Osteoblast (primary cell): ENCODE results near the gene TMEM61. TPM values are rescaled to one million over a fixed set of nuclear protein-coding genes. Genes with fewer than 3 reads are reported as not detected.
A peak's percentile ranks its signal among the peaks of the same experiment; 100 is the strongest.

Experiments
- DNase-seq: peaks from one replicate; pipeline ENCODE4 v3.0.0; 2011; ENCODE audit warnings: low spot score, mixed read lengths; ENCODE audit not compliant: insufficient read length; ENCODE audit errors: missing footprints
- H2AFZ ChIP-seq: 2 replicates; pipeline ENCODE4 v1.6.0; 2011; ENCODE audit warnings: mild to moderate bottlenecking, low read length
- H3K27ac ChIP-seq: 2 replicates; pipeline ENCODE4 v1.5.1; 2011; ENCODE audit warnings: mild to moderate bottlenecking, low read depth, low read length, moderate library complexity
- H3K27me3 ChIP-seq: 2 replicates; pipeline ENCODE4 v1.6.0; 2012; ENCODE audit warnings: mild to moderate bottlenecking, control low read depth, inconsistent platforms, low read length, moderate library complexity; ENCODE audit not compliant: insufficient read depth
- H3K36me3 ChIP-seq: 2 replicates; pipeline ENCODE4 v1.5.1; 2011; ENCODE audit warnings: mild to moderate bottlenecking, low read length, control low read depth, moderate library complexity; ENCODE audit not compliant: insufficient read depth
- H3K4me1 ChIP-seq: 2 replicates; pipeline ENCODE4 v1.5.1; 2011; ENCODE audit warnings: mild to moderate bottlenecking, low read length, control low read depth, moderate library complexity; ENCODE audit not compliant: insufficient read depth
- H3K4me2 ChIP-seq: 2 replicates; pipeline ENCODE4 v1.6.0; 2011; ENCODE audit warnings: mild to moderate bottlenecking, low read length; ENCODE audit not compliant: insufficient read depth
- H3K4me3 ChIP-seq: fragments of 200-600 bp; sonication (generic); 3 replicates; pipeline ENCODE4 v1.5.1; 2012; ENCODE audit warnings: mild to moderate bottlenecking, low read length, inconsistent platforms; ENCODE audit not compliant: insufficient read depth
- H3K79me2 ChIP-seq: 2 replicates; pipeline ENCODE4 v1.6.0; 2012; ENCODE audit warnings: mild to moderate bottlenecking, low read length, control low read depth, inconsistent platforms; ENCODE audit not compliant: insufficient read depth
- H3K9me3 ChIP-seq: 2 replicates; pipeline ENCODE4 v1.5.1; 2011; ENCODE audit warnings: low read depth, low read length, control low read depth
- H4K20me1 ChIP-seq: 2 replicates; pipeline ENCODE4 v1.6.0; 2012; ENCODE audit warnings: mild to moderate bottlenecking, low read length, control low read depth; ENCODE audit not compliant: insufficient read depth
- total RNA-seq: library from RNA; depleted of rRNA; stranded (reverse); fragments of >200 nt; gene quantifications from 2 replicates; pipeline ENCODE4 v1.2.3, GENCODE V29; 2012
- TF ChIP-seq, protein P1 (sequence below): IDR thresholded peaks from 2 replicates; pipeline ENCODE4 v1.5.1; 2011; ENCODE audit warnings: mild to moderate bottlenecking, low read depth, low read length, moderate library complexity; ENCODE audit errors: extremely low read depth

The TMEM61 gene
- total RNA-seq, 1 donor, result not detected

GRCh38 chr1:54967372-54967771 is 13.1 kb upstream of the TMEM61 start:
- no peak overlapping the region for H2AFZ ChIP-seq
- no peak overlapping the region for H3K27ac ChIP-seq
- no peak overlapping the region for H3K4me2 ChIP-seq
- TF ChIP-seq, protein P1, sequence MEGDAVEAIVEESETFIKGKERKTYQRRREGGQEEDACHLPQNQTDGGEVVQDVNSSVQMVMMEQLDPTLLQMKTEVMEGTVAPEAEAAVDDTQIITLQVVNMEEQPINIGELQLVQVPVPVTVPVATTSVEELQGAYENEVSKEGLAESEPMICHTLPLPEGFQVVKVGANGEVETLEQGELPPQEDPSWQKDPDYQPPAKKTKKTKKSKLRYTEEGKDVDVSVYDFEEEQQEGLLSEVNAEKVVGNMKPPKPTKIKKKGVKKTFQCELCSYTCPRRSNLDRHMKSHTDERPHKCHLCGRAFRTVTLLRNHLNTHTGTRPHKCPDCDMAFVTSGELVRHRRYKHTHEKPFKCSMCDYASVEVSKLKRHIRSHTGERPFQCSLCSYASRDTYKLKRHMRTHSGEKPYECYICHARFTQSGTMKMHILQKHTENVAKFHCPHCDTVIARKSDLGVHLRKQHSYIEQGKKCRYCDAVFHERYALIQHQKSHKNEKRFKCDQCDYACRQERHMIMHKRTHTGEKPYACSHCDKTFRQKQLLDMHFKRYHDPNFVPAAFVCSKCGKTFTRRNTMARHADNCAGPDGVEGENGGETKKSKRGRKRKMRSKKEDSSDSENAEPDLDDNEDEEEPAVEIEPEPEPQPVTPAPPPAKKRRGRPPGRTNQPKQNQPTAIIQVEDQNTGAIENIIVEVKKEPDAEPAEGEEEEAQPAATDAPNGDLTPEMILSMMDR, result no peak
- no peaks in the 10 kb centered on the region for H3K9me3 ChIP-seq
- H3K4me3 ChIP-seq, result no peak overlapping the region
- no peaks in the 10 kb centered on the region for H3K36me3 ChIP-seq
- no peak for DNase-seq
- H3K27me3 ChIP-seq, result no peaks in the 10 kb centered on the region
- H3K79me2 ChIP-seq, result no peaks in the 10 kb centered on the region
- peaks cover 10% of the 10 kb centered on the region for H3K4me1 ChIP-seq
- H4K20me1 ChIP-seq, result no peaks in the 10 kb centered on the region

DNA sequence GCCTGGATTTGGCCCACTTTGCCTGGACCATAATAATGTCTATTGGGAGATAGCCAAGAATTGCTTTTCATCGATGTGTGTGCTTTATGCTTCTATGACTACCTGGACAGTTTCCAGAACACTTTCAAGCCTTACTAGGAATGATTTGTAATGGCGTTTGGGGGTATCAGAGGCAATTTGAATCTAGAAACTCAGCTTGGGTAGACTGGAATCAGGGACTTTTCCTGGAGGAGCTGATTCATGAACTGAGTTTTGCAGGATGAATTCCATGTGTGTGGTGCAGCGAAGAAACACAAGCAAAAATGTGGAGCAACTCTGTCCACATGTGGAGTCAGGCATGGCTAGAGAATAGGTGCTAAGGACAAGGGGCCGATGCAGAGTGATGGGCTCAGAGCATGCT is 11.9 kb upstream of the TMEM61 start:
- H3K36me3 ChIP-seq, result no peaks in the 10 kb centered on the region
- peaks cover 14% of the 10 kb centered on the region for H3K4me1 ChIP-seq
- no peaks in the 10 kb centered on the region for H3K9me3 ChIP-seq
- TF ChIP-seq, protein P1, result no peak
- no peaks in the 10 kb centered on the region for H3K27me3 ChIP-seq
- H3K79me2 ChIP-seq, result no peaks in the 10 kb centered on the region
- no peak overlapping the region for H3K4me3 ChIP-seq
- H3K27ac ChIP-seq, result no peak overlapping the region
- DNase-seq, result peak; percentile 29
- H4K20me1 ChIP-seq, result no peaks in the 10 kb centered on the region
- no peak overlapping the region for H2AFZ ChIP-seq
- no peak overlapping the region for H3K4me2 ChIP-seq

- H4K20me1 ChIP-seq, result no peaks in the 10 kb centered on the region
- no peak for DNase-seq
- H3K4me2 ChIP-seq, result no peak overlapping the region
- H3K36me3 ChIP-seq, result no peaks in the 10 kb centered on the region
- no peak overlapping the region for H3K27ac ChIP-seq
- TF ChIP-seq, protein P1, result no peak
- no peaks in the 10 kb centered on the region for H3K9me3 ChIP-seq
- no peaks in the 10 kb centered on the region for H3K79me2 ChIP-seq
- H2AFZ ChIP-seq, result no peak overlapping the region
- peaks cover 15% of the 10 kb centered on the region for H3K4me1 ChIP-seq
- H3K4me3 ChIP-seq, result no peak overlapping the region
- H3K27me3 ChIP-seq, result no peaks in the 10 kb centered on the region
These were observed 10.5 kb upstream of the TMEM61 start for GRCh38 chr1:54969879-54970278.

DNA sequence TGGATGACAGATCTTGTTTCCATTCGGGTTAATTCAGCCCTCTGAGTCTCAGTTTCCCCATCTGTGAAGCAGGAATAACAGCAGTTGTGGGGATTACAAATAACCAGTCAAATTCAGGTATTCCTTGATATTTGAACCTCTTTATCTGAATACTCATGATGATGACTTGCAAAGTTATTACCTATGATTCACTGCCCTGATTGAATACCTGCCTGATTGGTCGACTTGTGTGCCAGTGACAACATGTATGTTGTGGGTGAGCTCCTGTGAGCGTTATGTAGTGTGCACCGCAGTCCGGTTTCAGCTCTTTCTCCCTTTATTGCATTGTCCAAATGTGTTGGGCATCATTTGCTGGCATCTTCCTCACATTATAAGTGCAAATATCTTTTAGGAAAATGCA is 9.5 kb upstream of the TMEM61 start:
- Histone ChIP-seq H3K27me3 (peaks cover 4% of the 10 kb centered on the region), H3K36me3 (no peaks in the 10 kb centered on the region), H4K20me1 (no peaks in the 10 kb centered on the region), H3K27ac (no peak overlapping the region), H3K4me2 (no peak overlapping the region), H3K79me2 (no peaks in the 10 kb centered on the region), H2AFZ (no peak overlapping the region), H3K4me1 (peaks cover 11% of the 10 kb centered on the region), H3K4me3 (no peak overlapping the region), H3K9me3 (no peaks in the 10 kb centered on the region)
- no peak for DNase-seq
- TF ChIP-seq, protein P1, result no peak
